Central memory CD8-positive, alpha-beta T cell (primary cell): ENCODE results near the gene COL8A1.

Experiments
- ATAC-seq: fragments of 150-1000 bp; cut with Tn5 transposase; replicated peaks from 2 replicates; pipeline ENCODE4 v1.10.0; 2022; ENCODE audit warnings: mild to moderate bottlenecking, moderate FRiP score, moderate number of reproducible peaks; ENCODE audit not compliant: poor library complexity, severe bottlenecking; ENCODE audit errors: extremely low read depth
- DNase-seq, 2 donors: peaks; one replicate each; pipeline ENCODE4 v3.0.0; 2021; ENCODE audit warnings: low spot score in 2 of 2
- H3K27ac Mint-ChIP-seq: one replicate; pipeline ENCODE4 v1.8.0; 2022; ENCODE audit warnings: low read depth, mild to moderate bottlenecking, moderate library complexity, mixed read lengths
- H3K27me3 Mint-ChIP-seq: one replicate; pipeline ENCODE4 v1.8.0; 2022; ENCODE audit warnings: mixed read lengths
- H3K36me3 Mint-ChIP-seq: one replicate; pipeline ENCODE4 v1.8.0; 2022; ENCODE audit warnings: mild to moderate bottlenecking, moderate library complexity, mixed read lengths; ENCODE audit not compliant: insufficient read depth
- H3K4me1 Mint-ChIP-seq: one replicate; pipeline ENCODE4 v1.8.0; 2022; ENCODE audit warnings: mixed read lengths
- H3K4me3 Mint-ChIP-seq: one replicate; pipeline ENCODE4 v1.8.0; 2022; ENCODE audit warnings: mild to moderate bottlenecking, moderate library complexity, mixed read lengths
- H3K9me3 Mint-ChIP-seq: one replicate; pipeline ENCODE4 v1.8.0; 2022; ENCODE audit warnings: mixed read lengths

The COL8A1 gene

DNA sequence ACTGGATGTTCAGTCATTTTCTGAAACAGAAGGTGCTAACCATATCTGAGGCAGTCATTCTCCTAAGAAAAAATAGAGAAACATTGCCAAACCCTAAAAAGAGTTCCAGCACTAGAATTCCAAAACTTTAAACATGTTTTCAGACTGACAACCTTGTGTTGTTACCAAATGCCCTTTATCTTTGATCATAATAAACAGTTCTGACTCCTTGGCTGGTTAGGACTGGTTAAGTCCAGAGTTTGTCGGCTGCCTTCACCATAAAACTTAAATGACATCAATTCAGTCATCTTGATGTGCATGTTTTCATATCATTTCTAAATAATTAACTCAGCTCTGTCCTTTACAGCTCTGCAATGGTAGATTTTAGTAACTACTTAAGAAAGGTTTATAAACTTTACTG is 68.0 kb downstream of the COL8A1 start:
- Mint-ChIP-seq H3K9me3 (no peaks in the 10 kb centered on the region), H3K4me1 (no peaks in the 10 kb centered on the region), H3K27me3 (no peaks in the 10 kb centered on the region), H3K27ac (no peak overlapping the region), H3K36me3 (no peaks in the 10 kb centered on the region), H3K4me3 (no peak overlapping the region)
- DNase-seq, result no peak
- no peak for ATAC-seq

DNA sequence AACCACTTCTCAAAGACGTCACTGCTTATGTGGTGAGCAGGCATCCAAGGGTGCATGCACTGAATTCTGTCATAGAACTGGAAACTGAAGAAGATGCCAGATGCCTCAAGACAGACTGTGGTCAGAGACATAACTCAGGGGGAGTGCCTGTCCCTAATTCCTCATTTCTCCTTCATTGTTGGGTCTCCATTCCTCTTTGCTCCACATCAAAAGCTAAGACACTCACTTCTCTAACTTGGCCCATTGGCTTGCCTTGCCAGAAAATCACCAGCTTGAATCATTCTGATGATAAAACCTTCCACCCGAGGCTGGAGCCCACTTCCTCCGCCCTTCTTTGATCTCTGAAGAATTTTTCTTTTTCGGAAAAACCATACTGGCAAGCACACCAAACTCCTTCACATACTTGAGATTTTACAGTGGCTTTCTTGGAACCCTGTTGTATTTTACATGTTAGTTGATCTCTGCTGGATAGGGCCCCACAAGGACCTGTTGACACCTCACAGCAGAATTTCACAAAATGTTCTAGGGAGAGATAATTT is 69.9 kb downstream of the COL8A1 start:
- no peaks in the 10 kb centered on the region for H3K4me1 Mint-ChIP-seq
- no peaks in the 10 kb centered on the region for H3K27me3 Mint-ChIP-seq
- no peak overlapping the region for H3K27ac Mint-ChIP-seq
- no peak overlapping the region for H3K4me3 Mint-ChIP-seq
- DNase-seq (no peak), ATAC-seq (no peak)
- H3K9me3 Mint-ChIP-seq, result no peaks in the 10 kb centered on the region
- no peaks in the 10 kb centered on the region for H3K36me3 Mint-ChIP-seq

DNA sequence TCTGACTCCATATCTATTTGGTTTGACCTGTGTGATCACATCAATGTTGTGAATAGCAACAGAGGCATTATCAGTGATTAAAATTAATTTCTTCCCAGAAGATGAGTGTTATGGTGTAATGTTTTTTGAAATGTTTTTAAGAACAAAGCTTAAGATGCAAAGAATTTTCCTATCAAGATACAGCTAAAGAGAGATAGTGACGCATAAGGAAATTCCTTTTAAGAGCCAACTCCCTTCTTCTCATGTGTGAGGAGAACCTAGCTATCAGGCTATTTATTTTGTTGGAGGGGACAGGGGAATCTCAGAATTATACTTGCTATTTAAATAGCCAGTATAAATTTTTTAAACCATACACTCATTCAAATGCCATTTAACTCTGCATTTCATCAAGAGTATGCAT is 71.3 kb downstream of the COL8A1 start:
- peaks cover 3% of the 10 kb centered on the region for H3K27me3 Mint-ChIP-seq
- ATAC-seq, result no peak

DNA sequence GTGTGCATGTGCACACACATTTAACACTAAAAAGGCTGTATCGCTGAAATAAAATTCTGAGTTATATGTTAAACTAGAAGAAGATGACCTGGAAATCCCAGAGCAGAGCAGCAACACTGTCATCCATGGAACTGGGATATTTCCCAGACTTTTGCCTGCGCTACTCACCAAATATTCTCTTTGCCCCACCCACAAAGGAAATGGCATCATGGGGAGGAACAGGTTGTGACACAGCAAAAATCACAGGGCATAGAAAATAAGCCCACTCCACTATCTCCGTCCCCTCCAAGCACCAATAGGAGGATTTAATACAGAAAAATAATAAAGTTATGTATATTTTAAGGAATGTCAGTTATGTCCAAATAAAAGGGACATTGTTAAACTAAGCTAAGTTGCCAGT is 71.7 kb downstream of the COL8A1 start:
- DNase-seq (no peak), ATAC-seq (no peak)
- Mint-ChIP-seq H3K4me3 (no peak overlapping the region), H3K9me3 (no peaks in the 10 kb centered on the region), H3K27me3 (peaks cover 7% of the 10 kb centered on the region), H3K4me1 (no peaks in the 10 kb centered on the region), H3K27ac (no peak overlapping the region), H3K36me3 (no peaks in the 10 kb centered on the region)

More for the DNA sequence above, 71.3 kb downstream of the COL8A1 start:
- Mint-ChIP-seq H3K4me3 (no peak overlapping the region), H3K9me3 (no peaks in the 10 kb centered on the region), H3K36me3 (no peaks in the 10 kb centered on the region), H3K4me1 (no peaks in the 10 kb centered on the region), H3K27ac (no peak overlapping the region)
- no peak for DNase-seq

DNA sequence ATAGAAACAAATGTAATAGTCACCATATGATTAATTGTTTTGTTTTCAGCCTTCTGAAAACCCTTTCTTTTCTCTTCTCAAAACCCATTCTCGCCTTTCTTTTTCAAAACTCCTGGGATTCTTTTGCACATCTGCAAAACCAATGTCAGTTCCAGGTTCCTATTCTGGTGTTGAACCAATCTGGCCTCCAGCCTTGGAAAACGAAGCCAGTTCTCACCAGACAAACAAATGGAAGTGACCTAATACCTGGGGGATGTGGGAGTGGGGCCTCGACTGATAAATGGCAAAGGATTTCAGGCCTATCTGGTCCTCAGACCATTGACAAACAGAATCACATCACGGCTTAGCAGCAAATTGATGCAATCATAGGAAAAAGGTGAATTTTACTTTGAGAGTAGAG is 73.0 kb downstream of the COL8A1 start:
- no peaks in the 10 kb centered on the region for H3K9me3 Mint-ChIP-seq
- ATAC-seq (no peak), DNase-seq (no peak)
- no peak overlapping the region for H3K27ac Mint-ChIP-seq
- no peak overlapping the region for H3K4me3 Mint-ChIP-seq
- H3K27me3 Mint-ChIP-seq, result peaks cover 10% of the 10 kb centered on the region
- H3K4me1 Mint-ChIP-seq, result no peaks in the 10 kb centered on the region
- H3K36me3 Mint-ChIP-seq, result no peaks in the 10 kb centered on the region

DNA sequence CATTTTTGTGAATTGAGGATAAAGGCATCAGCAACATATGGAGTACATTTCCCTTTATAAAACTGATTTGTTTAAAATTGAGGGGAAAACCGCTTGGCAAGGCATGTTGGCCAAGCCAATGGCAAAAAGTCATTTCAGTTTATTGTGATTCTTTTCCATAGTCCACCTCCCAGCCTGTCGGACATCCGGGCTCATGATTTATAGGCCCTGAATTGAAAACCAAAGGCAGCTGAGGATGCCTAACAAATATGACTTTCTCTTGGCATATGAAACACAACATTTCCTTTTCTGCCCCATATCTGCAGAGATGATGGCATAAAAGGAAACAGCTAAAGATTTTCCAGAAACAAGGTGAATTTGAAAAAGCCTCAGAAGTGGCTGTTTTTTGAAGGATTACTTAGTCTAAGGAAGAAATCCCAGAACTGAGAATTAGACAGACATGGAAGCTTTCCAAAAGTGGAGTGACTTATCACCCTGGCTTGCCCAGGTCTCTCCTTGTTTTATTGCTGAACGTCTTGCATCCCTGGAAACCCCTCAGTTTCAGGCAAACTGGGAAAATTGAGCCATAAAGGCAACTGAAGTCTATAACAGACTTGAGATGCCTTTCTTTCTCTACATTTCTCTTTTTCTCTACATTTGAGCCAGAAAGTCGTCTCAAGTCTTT is 74.0 kb downstream of the COL8A1 start:
- no peaks in the 10 kb centered on the region for H3K9me3 Mint-ChIP-seq
- DNase-seq (no peak), ATAC-seq (no peak)
- H3K27ac Mint-ChIP-seq, result no peak overlapping the region
- no peaks in the 10 kb centered on the region for H3K4me1 Mint-ChIP-seq
- H3K36me3 Mint-ChIP-seq, result no peaks in the 10 kb centered on the region
- no peak overlapping the region for H3K4me3 Mint-ChIP-seq
- peaks cover 10% of the 10 kb centered on the region for H3K27me3 Mint-ChIP-seq

DNA sequence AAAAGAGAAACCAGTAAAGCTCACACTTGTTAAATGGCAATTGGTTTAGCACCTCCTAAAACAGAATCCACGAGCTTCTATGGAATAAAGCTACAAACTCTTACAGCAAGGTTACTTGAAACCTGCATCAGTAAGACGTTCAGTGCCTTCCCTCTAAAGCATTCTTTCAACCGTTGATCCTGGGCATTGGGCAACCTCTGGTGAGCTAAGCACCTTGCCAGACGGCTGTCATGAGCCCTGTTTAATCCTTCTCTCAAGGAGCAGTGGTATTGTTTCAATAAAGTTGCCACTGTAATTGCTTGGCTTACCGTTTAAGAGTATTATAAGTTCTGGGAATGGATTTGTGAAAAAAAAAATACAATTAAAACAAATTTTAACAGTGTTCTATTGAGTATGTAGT is 75.0 kb downstream of the COL8A1 start:
- peaks cover 10% of the 10 kb centered on the region for H3K27me3 Mint-ChIP-seq
- H3K36me3 Mint-ChIP-seq, result no peaks in the 10 kb centered on the region
- H3K9me3 Mint-ChIP-seq, result no peaks in the 10 kb centered on the region
- H3K27ac Mint-ChIP-seq, result no peak overlapping the region
- DNase-seq, result no peak
- no peak for ATAC-seq
- H3K4me1 Mint-ChIP-seq, result no peaks in the 10 kb centered on the region
- no peak overlapping the region for H3K4me3 Mint-ChIP-seq

DNA sequence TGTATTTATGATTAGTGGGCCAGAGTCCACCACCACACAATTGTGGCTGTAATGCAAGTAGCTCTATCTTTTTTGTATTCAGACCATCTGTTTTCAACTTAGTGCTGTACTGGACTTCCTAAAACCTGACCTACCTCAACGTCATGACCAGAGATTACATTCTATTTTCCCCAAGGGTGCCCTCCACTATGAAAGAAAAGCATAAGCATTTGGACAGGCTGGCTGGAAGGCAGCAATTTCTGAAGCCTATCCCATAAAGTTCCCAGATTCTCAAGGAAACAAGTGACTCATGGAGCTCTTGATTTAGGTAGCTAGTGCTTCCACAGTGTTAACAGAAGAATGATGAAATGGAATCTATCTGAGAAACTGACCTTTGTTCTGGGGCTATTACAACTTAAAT is 75.8 kb downstream of the COL8A1 start:
- Mint-ChIP-seq H3K4me3 (no peak overlapping the region), H3K9me3 (no peaks in the 10 kb centered on the region), H3K36me3 (no peaks in the 10 kb centered on the region), H3K27me3 (peaks cover 10% of the 10 kb centered on the region), H3K27ac (no peak overlapping the region), H3K4me1 (no peaks in the 10 kb centered on the region)
- no peak for ATAC-seq
- no peak for DNase-seq

DNA sequence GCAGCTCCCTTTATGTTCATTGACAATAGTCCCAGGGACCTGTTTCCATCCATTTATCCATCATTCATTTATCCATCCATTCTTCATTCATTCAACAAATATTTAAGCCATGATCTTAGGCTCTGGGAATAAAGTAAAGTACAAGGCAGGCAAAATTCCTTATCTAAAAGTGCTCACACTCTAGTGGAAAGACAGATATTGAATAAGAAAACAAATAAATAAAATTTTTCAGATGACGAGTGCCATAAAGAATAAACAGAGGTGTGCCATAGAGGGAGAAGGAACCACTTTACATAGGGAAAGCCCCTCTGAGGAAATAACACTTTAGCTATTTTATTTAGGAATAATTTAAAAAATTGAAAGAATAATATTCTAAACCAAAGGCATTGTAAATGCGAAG is 76.2 kb downstream of the COL8A1 start:
- H3K27ac Mint-ChIP-seq, result no peak overlapping the region
- no peaks in the 10 kb centered on the region for H3K4me1 Mint-ChIP-seq
- ATAC-seq (no peak), DNase-seq (no peak)
- H3K27me3 Mint-ChIP-seq, result peaks cover 10% of the 10 kb centered on the region
- H3K9me3 Mint-ChIP-seq, result no peaks in the 10 kb centered on the region
- no peaks in the 10 kb centered on the region for H3K36me3 Mint-ChIP-seq
- H3K4me3 Mint-ChIP-seq, result no peak overlapping the region

DNA sequence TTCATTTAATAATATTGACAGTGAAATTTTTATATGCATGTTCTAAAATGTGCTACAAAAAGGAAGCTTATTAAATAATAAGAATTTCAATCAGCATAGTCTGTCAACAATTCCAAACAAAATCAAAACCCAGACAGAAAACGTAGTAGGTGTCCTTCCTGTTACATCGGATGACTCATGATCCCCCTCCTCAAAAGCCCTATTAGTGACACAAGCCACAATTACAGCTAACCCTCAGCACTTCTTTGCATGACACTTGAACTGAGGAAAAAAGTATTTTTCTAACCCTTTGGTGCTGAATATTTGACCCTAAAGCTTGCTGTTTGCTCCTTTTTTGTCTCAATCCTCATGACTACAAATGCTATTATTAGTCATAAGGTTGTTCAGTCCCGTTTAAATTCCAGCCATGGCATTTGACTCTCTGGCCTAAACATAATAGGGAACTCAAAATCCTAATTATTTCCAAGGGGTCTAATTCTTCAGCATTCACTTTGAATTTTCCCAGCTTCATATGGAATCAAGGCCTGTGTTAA is 78.1 kb downstream of the COL8A1 start:
- ATAC-seq, result no peak
- Mint-ChIP-seq H3K27ac (no peak overlapping the region), H3K9me3 (peaks cover 4% of the 10 kb centered on the region), H3K4me3 (no peak overlapping the region), H3K36me3 (no peaks in the 10 kb centered on the region), H3K4me1 (no peaks in the 10 kb centered on the region), H3K27me3 (peaks cover 10% of the 10 kb centered on the region)
- no peak for DNase-seq

DNA sequence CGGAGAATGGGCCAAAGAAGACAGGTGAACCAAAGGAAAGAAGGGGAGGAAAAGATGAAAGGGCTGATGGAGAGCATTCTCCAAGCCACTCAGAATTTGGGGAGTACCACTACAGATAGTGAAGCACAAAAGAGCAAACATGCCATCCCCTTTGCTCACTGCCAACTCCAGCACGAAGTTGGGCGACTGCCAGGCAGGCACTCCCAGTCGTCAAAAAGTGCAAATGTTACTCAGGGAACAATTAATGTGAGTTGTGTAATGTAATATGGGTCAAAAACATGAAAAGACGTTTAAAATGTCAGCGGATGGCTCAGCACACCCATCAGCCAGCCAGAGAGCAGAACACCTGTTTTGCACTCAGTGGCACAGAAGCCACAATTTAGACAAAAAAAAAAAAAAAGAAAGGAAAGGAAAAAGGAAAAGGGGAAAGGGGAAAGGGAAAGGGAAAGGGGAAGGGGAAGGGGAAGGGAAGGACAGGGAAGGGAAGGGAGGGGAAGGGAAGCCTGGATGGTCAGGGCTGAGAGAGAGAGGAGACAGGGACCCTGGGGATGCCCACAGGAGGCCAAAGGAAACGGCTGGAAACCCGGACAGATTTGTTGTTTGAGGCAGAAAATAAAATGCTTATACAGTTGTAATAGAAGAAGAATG is 82.7 kb downstream of the COL8A1 start:
- DNase-seq (no peak), ATAC-seq (no peak)
- Mint-ChIP-seq H3K27ac (no peak overlapping the region), H3K9me3 (peaks cover 4% of the 10 kb centered on the region), H3K27me3 (no peaks in the 10 kb centered on the region), H3K4me1 (no peaks in the 10 kb centered on the region), H3K4me3 (no peak overlapping the region), H3K36me3 (no peaks in the 10 kb centered on the region)

DNA sequence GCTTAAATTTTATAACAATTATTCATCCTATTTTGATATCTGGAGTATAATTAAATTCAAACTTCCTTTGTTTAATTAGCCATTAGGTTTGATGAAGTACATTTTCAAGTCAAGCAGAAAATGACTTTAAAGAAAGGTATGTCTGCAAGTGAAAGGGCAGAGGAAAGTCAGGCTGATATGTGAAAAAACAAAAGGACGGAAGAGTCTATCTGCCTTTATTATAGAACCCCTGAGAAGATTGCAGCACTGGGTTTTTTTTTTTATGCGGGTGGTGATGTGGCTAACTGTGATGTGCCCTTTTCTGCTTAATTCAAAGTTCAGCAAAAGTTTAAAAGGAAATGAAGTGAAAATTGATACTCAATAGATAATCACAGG is 83.2 kb downstream of the COL8A1 start:
- Mint-ChIP-seq H3K36me3 (no peaks in the 10 kb centered on the region), H3K27ac (no peak overlapping the region), H3K9me3 (peaks cover 4% of the 10 kb centered on the region), H3K4me3 (no peak overlapping the region), H3K27me3 (no peaks in the 10 kb centered on the region), H3K4me1 (no peaks in the 10 kb centered on the region)
- DNase-seq (no peak), ATAC-seq (no peak)

DNA sequence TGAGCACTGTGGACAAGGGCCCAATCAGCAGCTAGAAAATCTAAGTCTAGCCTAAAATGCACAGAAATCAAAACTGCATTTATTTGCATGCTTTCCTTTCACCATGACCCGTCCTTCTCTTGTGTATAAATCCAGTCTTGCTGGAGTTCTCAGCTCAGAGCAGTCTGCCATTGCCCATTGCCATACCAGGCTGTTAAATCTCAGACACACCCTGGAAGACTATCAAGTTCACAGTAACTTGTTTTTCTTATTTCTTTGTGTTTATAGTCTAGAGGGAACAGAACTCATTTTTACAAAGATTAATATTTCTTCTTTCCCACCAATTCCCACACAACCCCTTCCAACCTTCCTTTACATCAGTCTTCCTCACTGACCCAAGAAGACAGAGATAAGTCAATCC is 85.9 kb downstream of the COL8A1 start:
- no peaks in the 10 kb centered on the region for H3K4me1 Mint-ChIP-seq
- no peak overlapping the region for H3K4me3 Mint-ChIP-seq
- DNase-seq, result no peak
- ATAC-seq, result no peak
- peaks cover 4% of the 10 kb centered on the region for H3K9me3 Mint-ChIP-seq
- H3K36me3 Mint-ChIP-seq, result no peaks in the 10 kb centered on the region
- no peaks in the 10 kb centered on the region for H3K27me3 Mint-ChIP-seq
- H3K27ac Mint-ChIP-seq, result no peak overlapping the region
